Activated naive CD8-positive, alpha-beta T cell treated with anti-CD3 and anti-CD28 coated beads, Interleukin-2, amount 50 U/mL, for 24 hours (primary cell): ENCODE measurements around the gene BCS1L.
A peak's percentile ranks its signal among the peaks of the same experiment; 100 is the strongest.

Source experiments
- ATAC-seq: fragments of 150-1000 bp; cut with Tn5 transposase; one replicate; pipeline ENCODE4 v1.10.0; 2021
- DNase-seq: peaks from one replicate; pipeline ENCODE4 v3.0.0; 2021
- H3K27ac Mint-ChIP-seq: one replicate; pipeline ENCODE4 v1.8.0; 2021; ENCODE audit warnings: mild to moderate bottlenecking, mixed read lengths
- H3K27me3 Mint-ChIP-seq: one replicate; pipeline ENCODE4 v1.8.0; 2021; ENCODE audit warnings: mixed read lengths
- H3K36me3 Mint-ChIP-seq: one replicate; pipeline ENCODE4 v1.8.0; 2021; ENCODE audit warnings: low read depth, mixed read lengths
- H3K4me1 Mint-ChIP-seq: one replicate; pipeline ENCODE4 v1.8.0; 2021; ENCODE audit warnings: mixed read lengths
- H3K4me3 Mint-ChIP-seq: one replicate; pipeline ENCODE4 v1.8.0; 2021; ENCODE audit warnings: mild to moderate bottlenecking, moderate library complexity, mixed read lengths
- H3K9me3 Mint-ChIP-seq: one replicate; pipeline ENCODE4 v1.8.0; 2021; ENCODE audit warnings: mixed read lengths

Gene BCS1L, protein sequence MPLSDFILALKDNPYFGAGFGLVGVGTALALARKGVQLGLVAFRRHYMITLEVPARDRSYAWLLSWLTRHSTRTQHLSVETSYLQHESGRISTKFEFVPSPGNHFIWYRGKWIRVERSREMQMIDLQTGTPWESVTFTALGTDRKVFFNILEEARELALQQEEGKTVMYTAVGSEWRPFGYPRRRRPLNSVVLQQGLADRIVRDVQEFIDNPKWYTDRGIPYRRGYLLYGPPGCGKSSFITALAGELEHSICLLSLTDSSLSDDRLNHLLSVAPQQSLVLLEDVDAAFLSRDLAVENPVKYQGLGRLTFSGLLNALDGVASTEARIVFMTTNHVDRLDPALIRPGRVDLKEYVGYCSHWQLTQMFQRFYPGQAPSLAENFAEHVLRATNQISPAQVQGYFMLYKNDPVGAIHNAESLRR

DNA sequence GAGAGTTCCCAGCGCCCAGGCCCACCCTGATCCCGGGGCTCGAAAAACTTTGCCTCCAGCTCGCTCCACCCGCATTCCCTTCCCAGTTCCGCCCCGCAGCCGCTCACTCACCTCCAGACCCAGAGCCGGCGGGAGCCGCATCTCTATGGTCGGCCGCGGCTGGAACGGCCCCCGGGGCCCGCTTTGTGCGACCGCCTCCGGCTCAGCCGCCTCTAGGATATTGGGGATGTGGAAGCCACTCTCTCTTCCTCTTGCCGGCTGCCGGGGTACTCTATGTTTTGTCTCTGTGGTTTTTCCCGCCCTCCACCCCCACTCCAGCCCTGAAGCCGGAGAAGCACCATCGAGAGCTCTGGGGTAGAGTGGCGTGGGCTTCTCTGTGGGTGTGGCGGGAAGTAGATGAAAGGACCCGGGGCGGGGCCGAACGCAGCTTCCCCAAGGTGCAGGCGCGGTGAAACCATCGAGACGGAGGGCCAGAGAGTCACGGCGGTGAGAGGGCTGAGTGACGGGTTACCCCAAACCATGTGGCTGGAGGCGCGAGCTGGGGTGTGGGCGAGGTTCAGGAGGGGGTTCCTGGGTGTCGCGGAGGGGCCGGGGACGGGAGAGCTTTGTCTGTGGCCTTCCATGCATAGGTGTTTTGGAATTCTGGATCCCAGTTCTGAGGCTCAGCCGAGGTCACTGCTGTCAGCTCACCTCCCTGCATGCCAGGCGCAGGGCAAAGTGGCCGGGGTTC lies at the start of gene BCS1L, which contains the start of gene ZNF142:
BCS1L (plus strand) TSS at position 426 of the 730 bp plus-strand sequence. CDS start 1,305 bp downstream, outside the sequence.
ZNF142 (minus strand) TSS at position 366 of the 730 bp plus-strand sequence. CDS start 3,194 bp downstream, outside the sequence.
- H3K27me3 Mint-ChIP-seq = no peaks in the 10 kb centered on the region
- H3K9me3 Mint-ChIP-seq = no peaks in the 10 kb centered on the region

DNA sequence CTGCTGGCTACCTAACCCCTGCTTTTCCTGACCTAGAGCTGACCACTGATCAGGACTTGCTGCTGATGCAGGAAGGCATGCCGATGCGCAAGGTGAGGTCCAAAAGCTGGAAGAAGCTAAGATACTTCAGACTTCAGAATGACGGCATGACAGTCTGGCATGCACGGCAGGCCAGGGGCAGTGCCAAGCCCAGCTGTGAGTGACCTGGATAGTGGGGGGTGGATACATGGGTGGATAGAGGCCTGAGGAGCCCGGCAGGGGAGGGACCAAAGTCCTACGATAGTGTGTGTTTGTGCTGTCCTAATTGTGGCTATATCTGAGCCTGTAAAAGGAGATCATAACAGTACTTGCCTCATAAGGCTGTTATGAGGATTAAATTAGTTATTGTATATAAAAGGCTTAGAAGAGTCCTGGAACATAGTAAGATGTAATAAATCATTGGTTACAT lies 43.6 kb upstream of the BCS1L start:
- no peak for DNase-seq
- no peak overlapping the region for H3K4me3 Mint-ChIP-seq
- ATAC-seq = no peak
- H3K27ac Mint-ChIP-seq = no peak overlapping the region
- H3K27me3 Mint-ChIP-seq = peaks cover 2% of the 10 kb centered on the region
- H3K36me3 Mint-ChIP-seq = no peaks in the 10 kb centered on the region
- H3K9me3 Mint-ChIP-seq = no peaks in the 10 kb centered on the region
- no peaks in the 10 kb centered on the region for H3K4me1 Mint-ChIP-seq

More for the DNA sequence above, at the start of gene BCS1L, which contains the start of gene ZNF142:
- Mint-ChIP-seq H3K36me3 (peaks cover 48% of the 10 kb centered on the region), H3K4me3 (peak within 1 kb of the TSS; percentile 93), H3K27ac (peak within 1 kb of the TSS; percentile 92), H3K4me1 (peaks cover 34% of the 10 kb centered on the region)
- ATAC-seq = peak; percentile 97
- DNase-seq = peak; percentile 99

- H3K4me1 Mint-ChIP-seq = no peaks in the 10 kb centered on the region
- no peaks in the 10 kb centered on the region for H3K27me3 Mint-ChIP-seq
- H3K27ac Mint-ChIP-seq = no peak overlapping the region
- H3K36me3 Mint-ChIP-seq = no peaks in the 10 kb centered on the region
- no peak overlapping the region for H3K4me3 Mint-ChIP-seq
- DNase-seq (no peak), ATAC-seq (no peak)
- H3K9me3 Mint-ChIP-seq = no peaks in the 10 kb centered on the region
These were observed 41.2 kb upstream of the BCS1L start for GRCh38 chr2:218618102-218618860.

GRCh38 chr2:218621007-218621406 lies 38.5 kb upstream of the BCS1L start:
- Mint-ChIP-seq H3K27me3 (no peaks in the 10 kb centered on the region), H3K4me3 (no peak overlapping the region), H3K9me3 (no peaks in the 10 kb centered on the region), H3K27ac (no peak overlapping the region), H3K36me3 (no peaks in the 10 kb centered on the region), H3K4me1 (no peaks in the 10 kb centered on the region)
- ATAC-seq = no peak
- no peak for DNase-seq

GRCh38 chr2:218622606-218623365 lies 36.7 kb upstream of the BCS1L start:
- ATAC-seq (no peak), DNase-seq (no peak)
- Mint-ChIP-seq H3K27ac (no peak overlapping the region), H3K9me3 (no peaks in the 10 kb centered on the region), H3K36me3 (no peaks in the 10 kb centered on the region), H3K4me1 (no peaks in the 10 kb centered on the region), H3K4me3 (no peak overlapping the region), H3K27me3 (no peaks in the 10 kb centered on the region)

DNA sequence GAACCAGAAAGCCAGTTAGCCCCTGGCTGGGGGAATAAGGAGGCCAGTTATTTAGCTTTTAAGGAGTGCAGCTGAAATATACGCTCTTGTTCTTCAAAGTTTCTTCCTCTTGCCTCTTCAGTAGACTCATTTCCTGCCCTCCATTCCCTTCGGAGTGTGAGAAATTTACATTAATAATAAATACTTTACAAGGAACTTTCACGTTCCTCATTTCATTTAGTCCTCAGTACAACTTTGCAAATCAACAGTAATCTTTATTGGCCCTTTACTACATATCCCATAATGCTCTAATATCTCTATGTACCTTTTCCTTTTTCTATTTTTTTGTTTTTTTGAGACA lies 36.1 kb upstream of the BCS1L start:
- Mint-ChIP-seq H3K4me1 (no peaks in the 10 kb centered on the region), H3K36me3 (no peaks in the 10 kb centered on the region), H3K27me3 (no peaks in the 10 kb centered on the region), H3K9me3 (no peaks in the 10 kb centered on the region), H3K4me3 (no peak overlapping the region), H3K27ac (no peak overlapping the region)
- DNase-seq = no peak
- ATAC-seq = no peak

- H3K27ac Mint-ChIP-seq = no peak overlapping the region
- H3K4me1 Mint-ChIP-seq = no peaks in the 10 kb centered on the region
- no peak for DNase-seq
- no peaks in the 10 kb centered on the region for H3K36me3 Mint-ChIP-seq
- no peak overlapping the region for H3K4me3 Mint-ChIP-seq
- H3K9me3 Mint-ChIP-seq = no peaks in the 10 kb centered on the region
- ATAC-seq = no peak
- no peaks in the 10 kb centered on the region for H3K27me3 Mint-ChIP-seq
These were observed 33.1 kb upstream of the BCS1L start for GRCh38 chr2:218626369-218626768.

GRCh38 chr2:218627939-218628338 lies 31.5 kb upstream of the BCS1L start:
- H3K27me3 Mint-ChIP-seq = no peaks in the 10 kb centered on the region
- ATAC-seq (peak; percentile 70), DNase-seq (no peak)
- H3K4me1 Mint-ChIP-seq = no peaks in the 10 kb centered on the region
- peaks cover 1% of the 10 kb centered on the region for H3K36me3 Mint-ChIP-seq
- H3K4me3 Mint-ChIP-seq = no peak overlapping the region
- H3K27ac Mint-ChIP-seq = no peak overlapping the region
- H3K9me3 Mint-ChIP-seq = no peaks in the 10 kb centered on the region

GRCh38 chr2:218631837-218632236 lies 27.6 kb upstream of the BCS1L start:
- Mint-ChIP-seq H3K27ac (no peak overlapping the region), H3K36me3 (peaks cover 17% of the 10 kb centered on the region), H3K27me3 (no peaks in the 10 kb centered on the region), H3K4me3 (no peak overlapping the region), H3K9me3 (no peaks in the 10 kb centered on the region), H3K4me1 (no peaks in the 10 kb centered on the region)
- no peak for ATAC-seq
- DNase-seq = no peak

DNA sequence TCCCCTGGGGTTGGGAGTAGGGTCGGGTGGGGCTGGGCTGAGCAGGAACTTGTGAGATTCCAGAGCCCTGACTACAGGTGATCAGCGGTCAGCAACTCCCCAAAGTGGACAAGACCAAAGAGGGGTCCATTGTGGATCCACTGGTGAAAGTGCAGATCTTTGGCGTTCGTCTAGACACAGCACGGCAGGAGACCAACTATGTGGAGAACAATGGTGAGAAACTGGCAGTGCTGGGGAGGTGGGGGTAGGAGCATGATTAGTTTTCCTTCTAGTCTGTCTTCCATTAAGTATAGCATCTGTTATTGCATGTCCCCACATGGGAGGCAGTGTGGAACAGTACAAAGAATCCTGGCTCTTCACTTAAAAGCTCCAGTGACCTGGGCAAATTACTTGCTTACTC lies 23.8 kb upstream of the BCS1L start:
- ATAC-seq = no peak
- Mint-ChIP-seq H3K4me3 (no peak overlapping the region), H3K27me3 (no peaks in the 10 kb centered on the region)

DNA sequence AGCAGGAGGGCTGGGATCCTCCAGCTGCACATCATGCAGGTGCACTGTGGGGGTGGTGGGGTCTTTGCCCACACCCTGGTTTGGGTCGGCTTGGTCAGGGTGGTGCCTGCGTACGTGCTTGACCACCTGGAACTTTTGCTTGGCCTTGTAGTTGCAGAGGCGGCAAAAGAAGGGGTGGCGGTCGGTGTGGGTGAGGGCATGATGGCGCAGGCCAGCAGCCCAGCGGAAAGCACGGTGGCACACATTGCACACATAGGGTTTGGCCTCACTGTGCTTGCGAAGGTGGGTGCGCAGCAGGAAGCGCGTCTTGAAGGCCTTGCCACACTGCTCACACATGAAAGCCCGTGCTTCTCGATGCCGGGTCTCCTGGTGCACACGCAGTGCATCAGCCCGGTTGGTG lies 21.1 kb upstream of the BCS1L start:
- no peak for ATAC-seq
- no peaks in the 10 kb centered on the region for H3K4me1 Mint-ChIP-seq

More for the DNA sequence above, 23.8 kb upstream of the BCS1L start:
- DNase-seq = no peak
- H3K4me1 Mint-ChIP-seq = no peaks in the 10 kb centered on the region
- H3K27ac Mint-ChIP-seq = no peak overlapping the region
- H3K36me3 Mint-ChIP-seq = peaks cover 40% of the 10 kb centered on the region
- H3K9me3 Mint-ChIP-seq = no peaks in the 10 kb centered on the region

GRCh38 chr2:218642121-218642656 lies 17.3 kb upstream of the BCS1L start:
- Mint-ChIP-seq H3K36me3 (peaks cover 49% of the 10 kb centered on the region), H3K4me1 (no peaks in the 10 kb centered on the region), H3K27ac (no peak overlapping the region), H3K9me3 (no peaks in the 10 kb centered on the region), H3K4me3 (no peak overlapping the region), H3K27me3 (no peaks in the 10 kb centered on the region)
- DNase-seq (no peak), ATAC-seq (no peak)

More for the DNA sequence above, 21.1 kb upstream of the BCS1L start:
- H3K9me3 Mint-ChIP-seq = no peaks in the 10 kb centered on the region
- H3K27me3 Mint-ChIP-seq = no peaks in the 10 kb centered on the region
- no peak overlapping the region for H3K27ac Mint-ChIP-seq
- DNase-seq = no peak
- H3K4me3 Mint-ChIP-seq = no peak overlapping the region
- peaks cover 48% of the 10 kb centered on the region for H3K36me3 Mint-ChIP-seq

- Mint-ChIP-seq H3K4me3 (no peak overlapping the region), H3K36me3 (peaks cover 51% of the 10 kb centered on the region), H3K27me3 (no peaks in the 10 kb centered on the region), H3K9me3 (no peaks in the 10 kb centered on the region), H3K27ac (no peak overlapping the region), H3K4me1 (no peaks in the 10 kb centered on the region)
- DNase-seq (no peak), ATAC-seq (peak; percentile 10)
These were observed 16.7 kb upstream of the BCS1L start for GRCh38 chr2:218642786-218643185.
